CD14-positive monocyte (primary cell): ENCODE results near the gene AP4S1. TPM values are rescaled to one million over a fixed set of nuclear protein-coding genes. Genes with fewer than 3 reads are reported as not detected.
A peak's percentile ranks its signal among the peaks of the same experiment; 100 is the strongest.

Experiments
- DNase-seq, 3 donors: peaks; one replicate each; pipeline ENCODE4 v3.0.0-alpha.2; 2011 to 2022
- H2AFZ ChIP-seq: 2 replicates; pipeline ENCODE4 v1.6.0; 2012; ENCODE audit warnings: mild to moderate bottlenecking, low read depth, low read length, inconsistent platforms; ENCODE audit not compliant: insufficient read depth, poor library complexity, severe bottlenecking
- H3K27ac ChIP-seq, 2 donors: 1 replicate in 1 of 2; 2 replicates in 1 of 2; pipeline ENCODE4 v1.5.1; 2012 to 2013; ENCODE audit warnings: low read length in 2 of 2, control low read depth in 1 of 2, inconsistent platforms in 1 of 2, low read depth in 1 of 2, mild to moderate bottlenecking in 1 of 2
- H3K27me3 ChIP-seq, 2 donors: one replicate each; pipeline versions ENCODE4 v1.6.0 to v1.6.1; 2011 to 2013; ENCODE audit warnings: low read length in 2 of 2; ENCODE audit not compliant: control insufficient read depth in 2 of 2, insufficient read depth in 2 of 2
- H3K36me3 ChIP-seq, 2 donors: replicated peaks in 1 of 2; 1 replicate in 1 of 2; 2 replicates in 1 of 2; pipeline versions ENCODE4 v1.5.1 to v1.6.1; 2012 to 2013; ENCODE audit warnings: low read length in 2 of 2, control low read depth in 1 of 2, inconsistent platforms in 1 of 2, mild to moderate bottlenecking in 1 of 2; ENCODE audit not compliant: insufficient read depth in 2 of 2, control insufficient read depth in 1 of 2
- H3K4me1 ChIP-seq, 2 donors: 1 replicate in 1 of 2; 2 replicates in 1 of 2; pipeline versions ENCODE4 v1.5.1 to v1.6.1; 2012 to 2013; ENCODE audit warnings: low read length in 2 of 2, control low read depth in 1 of 2, inconsistent platforms in 1 of 2, mild to moderate bottlenecking in 1 of 2, moderate library complexity in 1 of 2; ENCODE audit not compliant: insufficient read depth in 2 of 2, control insufficient read depth in 1 of 2
- H3K4me2 ChIP-seq: replicated peaks from 2 replicates; pipeline ENCODE3; 2012; ENCODE audit warnings: low read length, moderate library complexity, mild to moderate bottlenecking; ENCODE audit not compliant: poor library complexity, severe bottlenecking; ENCODE audit errors: extremely low read depth
- H3K4me3 ChIP-seq, 3 experiments: fragments of 200-600 bp in 1 of 3; sonication (generic) in 1 of 3; replicated peaks in 1 of 3; 1 replicate in 2 of 3; 2 replicates in 1 of 3; pipeline ENCODE4 v1.5.1; 2011 to 2013; ENCODE audit warnings: low read length in 3 of 3, mild to moderate bottlenecking in 3 of 3, control low read depth in 2 of 3, low read depth in 2 of 3, inconsistent platforms in 1 of 3, moderate library complexity in 1 of 3
- H3K79me2 ChIP-seq: 2 replicates; pipeline ENCODE4 v1.6.0; 2012; ENCODE audit warnings: mild to moderate bottlenecking, control low read depth, inconsistent platforms, low read length, moderate library complexity; ENCODE audit not compliant: insufficient read depth
- H3K9ac ChIP-seq: 2 replicates; pipeline ENCODE4 v1.6.0; 2017; ENCODE audit warnings: low read length, mild to moderate bottlenecking; ENCODE audit not compliant: insufficient read depth, poor library complexity, severe bottlenecking
- H3K9me3 ChIP-seq, 2 donors: replicated peaks in 1 of 2; 1 replicate in 1 of 2; 2 replicates in 1 of 2; pipeline versions ENCODE4 v1.5.1 to v1.6.1; 2012 to 2013; ENCODE audit warnings: low read length in 2 of 2, control low read depth in 1 of 2; ENCODE audit not compliant: control insufficient read depth in 1 of 2, insufficient read depth in 1 of 2
- H4K20me1 ChIP-seq: 2 replicates; pipeline ENCODE4 v1.6.0; 2012; ENCODE audit warnings: mild to moderate bottlenecking, low read length, control low read depth, moderate library complexity; ENCODE audit not compliant: insufficient read depth
- H3K27ac Mint-ChIP-seq, 7 donors: one replicate each; pipeline ENCODE4 v1.8.0; 2020; ENCODE audit warnings: mild to moderate bottlenecking in 7 of 7, mixed read lengths in 7 of 7, moderate library complexity in 6 of 7, inconsistent platforms in 2 of 7
- H3K27me3 Mint-ChIP-seq, 3 donors: one replicate each; pipeline ENCODE4 v1.8.0; 2021 to 2022; ENCODE audit warnings: low read depth in 3 of 3, mild to moderate bottlenecking in 3 of 3, mixed read lengths in 3 of 3, moderate library complexity in 3 of 3, inconsistent platforms in 1 of 3
- H3K36me3 Mint-ChIP-seq, 2 donors: one replicate each; pipeline ENCODE4 v1.8.0; 2020; ENCODE audit warnings: mixed read lengths in 2 of 2, inconsistent platforms in 1 of 2, mild to moderate bottlenecking in 1 of 2
- H3K4me1 Mint-ChIP-seq: one replicate; pipeline ENCODE4 v1.8.0; 2020; ENCODE audit warnings: mild to moderate bottlenecking, mixed read lengths
- H3K4me3 Mint-ChIP-seq, 2 donors: one replicate each; pipeline ENCODE4 v1.8.0; 2020; ENCODE audit warnings: mild to moderate bottlenecking in 2 of 2, mixed read lengths in 2 of 2, moderate library complexity in 1 of 2
- H3K9me3 Mint-ChIP-seq, 7 donors: one replicate each; pipeline ENCODE4 v1.8.0; 2020 to 2022; ENCODE audit warnings: mixed read lengths in 7 of 7, mild to moderate bottlenecking in 6 of 7, moderate library complexity in 6 of 7, inconsistent platforms in 2 of 7
- WGBS: methylation state at CpG from one replicate; pipeline ENCODE4 v1.1.5; 2013; ENCODE audit warnings: missing lambda C conversion rate; ENCODE audit not compliant: insufficient coverage; 5-methylcytosine and 5-hydroxymethylcytosine counted together
- intact Hi-C, 2 donors: fragments of 100-400 bp; cut with micrococcal nuclease; formaldehyde crosslinking; loops; one replicate each; pipeline versions ENCODE4 v1.15.0 to v1.15.1; 2023
- polyA plus RNA-seq, 3 donors: library from polyadenylated mRNA; depleted of rRNA in 1 of 3; unstranded in 2 of 3; stranded (reverse) in 1 of 3; fragments of 300-500 nt in 2 of 3; fragments of >200 nt in 1 of 3; fragmentation: Illumina TruSeq in 2 of 3; gene quantifications; 1 replicate in 2 of 3; 2 replicates in 1 of 3; pipeline ENCODE4 v1.2.3, GENCODE V29; 2012 to 2021
- TF ChIP-seq, protein P1 (sequence below): fragments of 200-600 bp; IDR thresholded peaks from one replicate; pipeline ENCODE4 v1.8.0; 2022; ENCODE audit warnings: antibody characterized with exemption, mild to moderate bottlenecking

AP4S1 gene
- polyA plus RNA-seq, 3 donors, result 1.7 to 5.1 (median 2.8) TPM

DNA sequence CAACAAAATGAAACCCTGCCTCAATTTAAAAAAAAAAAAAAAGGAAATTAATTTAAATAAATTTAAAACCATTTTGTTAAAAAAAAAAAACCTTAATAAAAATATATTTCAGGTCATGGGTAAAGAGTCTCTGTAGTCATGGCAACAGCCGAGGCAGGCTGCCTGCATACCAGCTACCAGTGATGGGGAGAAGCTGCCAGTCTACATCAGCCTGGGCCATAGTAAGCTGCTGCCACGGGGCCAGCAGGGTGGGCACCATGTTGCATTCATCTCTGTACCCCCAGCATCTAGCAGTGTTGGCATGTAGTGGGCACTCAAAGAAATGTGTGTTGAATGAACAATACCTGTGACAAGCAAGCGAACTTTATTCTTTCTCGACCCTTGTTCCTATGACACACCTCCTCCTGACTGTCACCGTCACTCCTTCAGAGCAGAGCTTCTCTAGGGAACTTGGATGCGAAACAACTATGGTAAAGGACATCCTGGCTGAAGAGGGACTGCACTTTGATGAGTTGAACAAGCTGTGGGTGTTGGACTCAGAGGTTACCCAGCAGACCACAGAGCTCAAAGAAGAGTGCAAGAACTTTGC, 7.3 kb upstream of the AP4S1 start:
- WGBS, result 100% methylated on average over 2 of the region's 6 CpGs
- peaks cover 21 to 27% of the 10 kb centered on the region in 2 donors for H3K36me3 Mint-ChIP-seq
- TF ChIP-seq, protein P1, sequence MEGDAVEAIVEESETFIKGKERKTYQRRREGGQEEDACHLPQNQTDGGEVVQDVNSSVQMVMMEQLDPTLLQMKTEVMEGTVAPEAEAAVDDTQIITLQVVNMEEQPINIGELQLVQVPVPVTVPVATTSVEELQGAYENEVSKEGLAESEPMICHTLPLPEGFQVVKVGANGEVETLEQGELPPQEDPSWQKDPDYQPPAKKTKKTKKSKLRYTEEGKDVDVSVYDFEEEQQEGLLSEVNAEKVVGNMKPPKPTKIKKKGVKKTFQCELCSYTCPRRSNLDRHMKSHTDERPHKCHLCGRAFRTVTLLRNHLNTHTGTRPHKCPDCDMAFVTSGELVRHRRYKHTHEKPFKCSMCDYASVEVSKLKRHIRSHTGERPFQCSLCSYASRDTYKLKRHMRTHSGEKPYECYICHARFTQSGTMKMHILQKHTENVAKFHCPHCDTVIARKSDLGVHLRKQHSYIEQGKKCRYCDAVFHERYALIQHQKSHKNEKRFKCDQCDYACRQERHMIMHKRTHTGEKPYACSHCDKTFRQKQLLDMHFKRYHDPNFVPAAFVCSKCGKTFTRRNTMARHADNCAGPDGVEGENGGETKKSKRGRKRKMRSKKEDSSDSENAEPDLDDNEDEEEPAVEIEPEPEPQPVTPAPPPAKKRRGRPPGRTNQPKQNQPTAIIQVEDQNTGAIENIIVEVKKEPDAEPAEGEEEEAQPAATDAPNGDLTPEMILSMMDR, result no peak
- peaks cover 0 to 2% (median 0%) of the 10 kb centered on the region in 3 donors for H3K27me3 Mint-ChIP-seq
- H3K9me3 Mint-ChIP-seq, result no peaks in the 10 kb centered on the region
- Histone ChIP-seq H3K27me3 (no peaks in the 10 kb centered on the region), H3K9ac (no peak overlapping the region), H4K20me1 (peaks cover 50% of the 10 kb centered on the region), H3K79me2 (peaks cover 96% of the 10 kb centered on the region), H3K36me3 (peaks cover 8 to 33% of the 10 kb centered on the region in 2 donors), H3K27ac (no peak overlapping the region), H3K4me1 (no peaks in the 10 kb centered on the region), H3K9me3 (no peaks in the 10 kb centered on the region), H3K4me2 (no peak overlapping the region), H2AFZ (no peak overlapping the region), H3K4me3 (no peak overlapping the region)
- intact Hi-C loops, result no loop called here
- peak overlapping the region in 2 of 7 donors; percentile 24 to 60 for H3K27ac Mint-ChIP-seq
- DNase-seq, result no peak
- no peak overlapping the region for H3K4me3 Mint-ChIP-seq
- H3K4me1 Mint-ChIP-seq, result no peaks in the 10 kb centered on the region

DNA sequence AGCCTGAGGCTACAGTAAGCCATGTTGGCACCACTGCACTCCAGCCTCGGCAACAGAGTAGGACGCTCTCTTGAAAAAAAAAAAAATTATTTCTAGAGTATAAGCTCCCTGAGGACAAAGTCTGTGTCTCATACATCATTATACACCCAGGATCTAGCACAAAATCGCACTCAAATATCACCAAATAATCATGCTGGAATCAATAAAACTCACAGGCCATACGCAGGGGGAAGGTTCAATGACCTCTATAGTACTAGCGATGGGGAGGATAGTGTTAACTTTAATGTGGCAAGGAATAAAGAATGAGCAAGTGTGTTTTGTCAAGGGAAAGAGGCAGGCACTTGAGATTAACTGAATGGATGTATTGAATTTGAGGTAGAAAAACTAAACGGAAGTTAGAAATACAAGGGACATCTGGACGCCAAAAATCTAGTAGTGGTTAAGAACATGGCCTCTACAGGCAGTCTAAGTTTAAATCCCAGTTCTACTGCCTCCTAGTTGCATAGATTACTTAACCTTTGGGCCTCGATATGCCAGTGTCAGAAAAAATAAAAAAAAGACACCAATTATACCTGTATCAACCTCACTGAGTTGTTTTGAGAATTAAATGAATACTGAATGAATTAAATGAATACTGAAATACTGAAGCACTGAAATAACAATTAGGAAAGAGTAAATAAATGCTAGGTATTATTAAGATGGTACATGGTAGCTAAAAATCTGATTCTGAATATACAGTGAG, 4.4 kb upstream of the AP4S1 start:
- Histone ChIP-seq H3K4me1 (peaks cover 13 to 18% of the 10 kb centered on the region in 2 donors), H3K4me2 (no peak overlapping the region), H3K9ac (no peak overlapping the region), H3K9me3 (no peaks in the 10 kb centered on the region), H4K20me1 (peaks cover 29% of the 10 kb centered on the region), H3K4me3 (no peak overlapping the region), H3K36me3 (peaks cover 8 to 32% of the 10 kb centered on the region in 2 donors), H3K27ac (no peak overlapping the region), H2AFZ (no peak overlapping the region), H3K27me3 (no peaks in the 10 kb centered on the region), H3K79me2 (peaks cover 97% of the 10 kb centered on the region)
- no peak overlapping the region for H3K4me3 Mint-ChIP-seq
- no peak for DNase-seq
- no peaks in the 10 kb centered on the region for H3K9me3 Mint-ChIP-seq
- peaks cover 20 to 26% of the 10 kb centered on the region in 2 donors for H3K36me3 Mint-ChIP-seq
- peak overlapping the region in 1 of 7 donors; percentile 17 for H3K27ac Mint-ChIP-seq
- TF ChIP-seq, protein P1, result no peak
- 97% methylated on average over 3 of the region's 8 CpGs for WGBS
- intact Hi-C loops, result loop anchor here in 1 of 2 donors (10.0 kb wide), 1 partner anchor 54 kb away; no protein-coding TSS in a partner anchor
- peaks cover 16% of the 10 kb centered on the region for H3K4me1 Mint-ChIP-seq
- H3K27me3 Mint-ChIP-seq, result peaks cover 0 to 2% (median 0%) of the 10 kb centered on the region in 3 donors
